Progenitor cell of endocrine pancreas (in vitro differentiated cells): ENCODE measurements around the gene HSPB6. TPM values are rescaled to one million over a fixed set of nuclear protein-coding genes. Genes with fewer than 3 reads are reported as not detected.

Experiments
- DNase-seq: peaks from one replicate; pipeline ENCODE4 v3.0.0; 2021; ENCODE audit warnings: low spot score; ENCODE audit not compliant: unreplicated experiment
- H3K27ac Mint-ChIP-seq: 2 replicates; pipeline ENCODE4 v1.8.0; 2021; ENCODE audit warnings: mild to moderate bottlenecking, moderate library complexity, mixed read lengths
- H3K27me3 Mint-ChIP-seq: 2 replicates; pipeline ENCODE4 v1.8.0; 2021; ENCODE audit warnings: mixed read lengths
- H3K36me3 Mint-ChIP-seq: 2 replicates; pipeline ENCODE4 v1.8.0; 2022; ENCODE audit warnings: mixed read lengths; ENCODE audit not compliant: insufficient read depth
- H3K4me1 Mint-ChIP-seq: 2 replicates; pipeline ENCODE4 v1.8.0; 2021; ENCODE audit warnings: low read depth, mixed read lengths
- H3K4me3 Mint-ChIP-seq: 2 replicates; pipeline ENCODE4 v1.8.0; 2021; ENCODE audit warnings: low read depth, mild to moderate bottlenecking, moderate library complexity, mixed read lengths
- H3K9me3 Mint-ChIP-seq: 2 replicates; pipeline ENCODE4 v1.8.0; 2021; ENCODE audit warnings: low read depth, mixed read lengths
- total RNA-seq: library from RNA; stranded (reverse); gene quantifications from 2 replicates; pipeline ENCODE4 v1.2.1, GENCODE V29; 2021
- TF ChIP-seq, protein P1 (sequence below): fragments of 200-600 bp; sonication (generic); IDR thresholded peaks from one replicate; pipeline ENCODE4 v1.5.0; 2021; ENCODE audit warnings: antibody characterized with exemption, mild to moderate bottlenecking; ENCODE audit not compliant: unreplicated experiment

HSPB6 gene
- total RNA-seq, 1 donor from 2014 or later, result not detected

- TF ChIP-seq, protein P1, sequence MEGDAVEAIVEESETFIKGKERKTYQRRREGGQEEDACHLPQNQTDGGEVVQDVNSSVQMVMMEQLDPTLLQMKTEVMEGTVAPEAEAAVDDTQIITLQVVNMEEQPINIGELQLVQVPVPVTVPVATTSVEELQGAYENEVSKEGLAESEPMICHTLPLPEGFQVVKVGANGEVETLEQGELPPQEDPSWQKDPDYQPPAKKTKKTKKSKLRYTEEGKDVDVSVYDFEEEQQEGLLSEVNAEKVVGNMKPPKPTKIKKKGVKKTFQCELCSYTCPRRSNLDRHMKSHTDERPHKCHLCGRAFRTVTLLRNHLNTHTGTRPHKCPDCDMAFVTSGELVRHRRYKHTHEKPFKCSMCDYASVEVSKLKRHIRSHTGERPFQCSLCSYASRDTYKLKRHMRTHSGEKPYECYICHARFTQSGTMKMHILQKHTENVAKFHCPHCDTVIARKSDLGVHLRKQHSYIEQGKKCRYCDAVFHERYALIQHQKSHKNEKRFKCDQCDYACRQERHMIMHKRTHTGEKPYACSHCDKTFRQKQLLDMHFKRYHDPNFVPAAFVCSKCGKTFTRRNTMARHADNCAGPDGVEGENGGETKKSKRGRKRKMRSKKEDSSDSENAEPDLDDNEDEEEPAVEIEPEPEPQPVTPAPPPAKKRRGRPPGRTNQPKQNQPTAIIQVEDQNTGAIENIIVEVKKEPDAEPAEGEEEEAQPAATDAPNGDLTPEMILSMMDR, result no peak
- Mint-ChIP-seq H3K27me3 (peaks cover 17% of the 10 kb centered on the region), H3K4me1 (peaks cover 2% of the 10 kb centered on the region), H3K9me3 (no peaks in the 10 kb centered on the region), H3K27ac (no peak overlapping the region), H3K4me3 (no peak overlapping the region), H3K36me3 (peaks cover 4% of the 10 kb centered on the region)
- DNase-seq, result no peak
Observed at GRCh38 chr19:35788205-35788960, 31.6 kb upstream of the HSPB6 start.

- TF ChIP-seq, protein P1, result no peak
- Mint-ChIP-seq H3K9me3 (no peaks in the 10 kb centered on the region), H3K27ac (no peak overlapping the region), H3K4me1 (peaks cover 5% of the 10 kb centered on the region), H3K4me3 (no peak overlapping the region), H3K36me3 (peaks cover 12% of the 10 kb centered on the region), H3K27me3 (peaks cover 24% of the 10 kb centered on the region)
- no peak for DNase-seq
Observed at GRCh38 chr19:35787227-35787799, 30.5 kb upstream of the HSPB6 start.

DNA sequence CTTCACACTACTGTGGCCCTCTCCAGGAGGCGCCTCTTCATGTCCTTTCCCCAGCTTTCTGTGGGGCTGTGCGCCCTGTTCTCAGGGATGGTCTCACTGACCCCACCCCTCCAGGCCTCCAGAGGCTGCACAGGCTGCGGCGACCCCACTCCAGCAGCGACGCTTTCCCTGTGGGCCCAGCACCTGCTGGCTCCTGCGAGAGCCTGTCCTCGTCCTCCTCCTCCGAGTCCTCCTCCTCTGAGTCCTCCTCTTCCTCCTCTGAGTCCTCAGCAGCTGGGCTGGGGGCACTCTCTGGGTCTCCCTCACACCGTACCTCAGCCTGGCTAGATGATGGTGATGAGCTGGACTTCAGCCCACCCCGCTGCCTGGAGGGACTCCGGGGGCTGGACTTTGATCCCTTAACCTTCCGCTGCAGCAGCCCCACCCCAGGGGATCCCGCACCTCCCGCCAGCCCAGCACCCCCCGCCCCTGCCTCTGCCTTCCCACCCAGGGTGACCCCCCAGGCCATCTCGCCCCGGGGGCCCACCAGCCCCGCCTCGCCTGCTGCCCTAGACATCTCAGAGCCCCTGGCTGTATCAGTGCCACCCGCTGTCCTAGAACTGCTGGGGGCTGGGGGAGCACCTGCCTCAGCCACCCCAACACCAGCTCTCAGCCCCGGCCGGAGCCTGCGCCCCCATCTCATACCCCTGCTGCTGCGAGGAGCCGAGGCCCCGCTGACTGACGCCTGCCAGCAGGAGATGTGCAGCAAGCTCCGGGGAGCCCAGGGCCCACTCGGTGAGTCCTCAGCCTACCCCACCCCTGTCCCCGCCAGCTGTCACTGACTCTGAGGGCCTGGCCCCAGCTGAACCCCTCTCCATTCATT, 29.7 kb upstream of the HSPB6 start:
- Mint-ChIP-seq H3K4me1 (peaks cover 5% of the 10 kb centered on the region), H3K36me3 (peaks cover 13% of the 10 kb centered on the region), H3K9me3 (no peaks in the 10 kb centered on the region), H3K4me3 (no peak overlapping the region), H3K27me3 (peaks cover 24% of the 10 kb centered on the region), H3K27ac (no peak overlapping the region)
- TF ChIP-seq, protein P1, result no peak
- no peak for DNase-seq

DNA sequence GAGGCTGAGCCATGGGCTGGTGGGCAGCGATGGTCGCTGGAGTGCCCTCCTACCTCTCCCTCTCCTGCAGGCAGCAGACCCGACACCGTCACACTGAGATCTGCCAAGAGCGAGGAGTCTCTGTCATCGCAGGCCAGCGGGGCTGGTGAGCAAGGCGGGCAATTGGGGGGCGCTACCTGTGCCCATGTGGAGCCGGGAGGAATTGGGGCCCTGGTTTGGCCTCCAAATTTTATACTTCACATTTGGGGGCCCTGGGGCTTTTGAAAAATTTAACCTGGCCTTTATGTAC, 28.5 kb upstream of the HSPB6 start:
- Mint-ChIP-seq H3K27ac (no peak overlapping the region), H3K9me3 (no peaks in the 10 kb centered on the region), H3K36me3 (peaks cover 17% of the 10 kb centered on the region), H3K27me3 (peaks cover 26% of the 10 kb centered on the region), H3K4me3 (no peak overlapping the region), H3K4me1 (peaks cover 5% of the 10 kb centered on the region)
- TF ChIP-seq, protein P1, result no peak
- DNase-seq, result no peak
